Karpas-422 (cell line): ENCODE measurements around the gene NAA15. TPM values are rescaled to one million over a fixed set of nuclear protein-coding genes. Genes with fewer than 3 reads are reported as not detected.
"Not testable (repeated sequence)": the region's sequence is repeated elsewhere in the genome, so short reads cannot be mapped to it uniquely, and the experiment has no call there.

Source experiments
- DNase-seq: peaks from one replicate; pipeline ENCODE4 v3.0.0-alpha.2; 2015
- H2AFZ ChIP-seq: fragments of 200-600 bp; sonication (generic); 2 replicates; pipeline ENCODE4 v1.6.1; 2014; ENCODE audit warnings: antibody characterized with exemption, low read length, mixed read lengths
- H3K27ac ChIP-seq: fragments of 200-600 bp; sonication (generic); 2 replicates; pipeline ENCODE4 v1.5.1; 2014; ENCODE audit warnings: mild to moderate bottlenecking, low read length, moderate library complexity
- H3K27me3 ChIP-seq: fragments of 200-600 bp; sonication (generic); 2 replicates; pipeline ENCODE4 v1.6.1; 2014; ENCODE audit warnings: low read length, mixed read lengths
- H3K36me3 ChIP-seq: fragments of 200-600 bp; sonication (generic); 2 replicates; pipeline ENCODE4 v1.6.1; 2014; ENCODE audit warnings: low read length, mixed read lengths; ENCODE audit not compliant: insufficient read depth
- H3K4me1 ChIP-seq: fragments of 200-600 bp; sonication (generic); 2 replicates; pipeline ENCODE4 v1.6.1; 2014; ENCODE audit warnings: mild to moderate bottlenecking, low read length, mixed read lengths
- H3K4me2 ChIP-seq: fragments of 200-600 bp; sonication (generic); 2 replicates; pipeline ENCODE4 v1.6.1; 2014; ENCODE audit warnings: low read length, low read depth, mild to moderate bottlenecking; ENCODE audit not compliant: poor library complexity, severe bottlenecking
- H3K4me3 ChIP-seq: fragments of 200-600 bp; sonication (generic); 2 replicates; pipeline ENCODE4 v1.5.1; 2014; ENCODE audit warnings: mild to moderate bottlenecking, antibody characterized with exemption, low read length, mixed read lengths
- H3K79me2 ChIP-seq: fragments of 200-600 bp; sonication (generic); 2 replicates; pipeline ENCODE4 v1.6.1; 2014; ENCODE audit warnings: mild to moderate bottlenecking, low read length, mixed read lengths
- H3K9ac ChIP-seq: fragments of 200-600 bp; sonication (generic); 2 replicates; pipeline ENCODE4 v1.6.0; 2014; ENCODE audit warnings: low read length
- H3K9me2 ChIP-seq: fragments of 200-600 bp; sonication (generic), shearing (Covaris generic); replicated peaks from 2 replicates; pipeline ENCODE4 v1.6.0; 2014; ENCODE audit warnings: mild to moderate bottlenecking, low read length, moderate library complexity; ENCODE audit not compliant: insufficient read depth
- H3K9me3 ChIP-seq: fragments of 300-700, 200-600 bp; sonication (generic); 2 replicates; pipeline ENCODE4 v1.6.1; 2014; ENCODE audit warnings: low read length, mixed read lengths
- H4K20me1 ChIP-seq: fragments of 200-600 bp; sonication (generic); 2 replicates; pipeline ENCODE4 v1.6.1; 2014; ENCODE audit warnings: mild to moderate bottlenecking, antibody characterized with exemption, low read length, low read depth; ENCODE audit not compliant: insufficient read depth
- total RNA-seq: library from RNA; depleted of rRNA; stranded (reverse); fragments of >200 nt; shearing (Covaris generic); gene quantifications from 2 replicates; pipeline ENCODE4 v1.2.3, GENCODE V29; 2014; ENCODE audit warnings: low replicate concordance

Gene NAA15
- total RNA-seq, 1 experiment from 2014 or later = 44.3 TPM

GRCh38 chr4:139457318-139457717, 156.0 kb downstream of the NAA15 start:
- Histone ChIP-seq H3K9me3 (no peaks in the 10 kb centered on the region), H3K9ac (no peak overlapping the region), H3K4me1 (peaks cover 52% of the 10 kb centered on the region), H3K27me3 (no peaks in the 10 kb centered on the region), H3K4me2 (peak overlapping the region; percentile 94), H3K27ac (no peak overlapping the region), H3K79me2 (peaks cover 88% of the 10 kb centered on the region), H3K9me2 (no peaks in the 10 kb centered on the region), H3K36me3 (peaks cover 8% of the 10 kb centered on the region; the same call in 1 of the 2 replicates), H3K4me3 (peak overlapping the region; percentile 97; the same call in 1 of the 2 replicates), H2AFZ (no peak overlapping the region), H4K20me1 (no peaks in the 10 kb centered on the region; the same call in 1 of the 2 replicates)
- no peak for DNase-seq

- Histone ChIP-seq H3K4me2 (peak overlapping the region; percentile 94), H3K9ac (no peak overlapping the region; the same call in 1 of the 2 replicates), H3K4me3 (no peak overlapping the region), H2AFZ (no peak overlapping the region), H3K27me3 (no peaks in the 10 kb centered on the region), H3K27ac (0 out of 2 replicates have a peak overlapping the region, but pooled peaks have one; percentile 2), H4K20me1 (no peaks in the 10 kb centered on the region; the same call in 1 of the 2 replicates), H3K9me2 (no peaks in the 10 kb centered on the region), H3K36me3 (peaks cover 10% of the 10 kb centered on the region; the same call in 1 of the 2 replicates), H3K9me3 (no peaks in the 10 kb centered on the region), H3K79me2 (peaks cover 94% of the 10 kb centered on the region), H3K4me1 (peaks cover 46% of the 10 kb centered on the region)
- DNase-seq = no peak
These were observed 157.2 kb downstream of the NAA15 start for GRCh38 chr4:139458543-139458942.

- DNase-seq = no peak
- H3K9me2 ChIP-seq = no peaks in the 10 kb centered on the region
- no peaks in the 10 kb centered on the region for H3K27me3 ChIP-seq
- H4K20me1 ChIP-seq = no peaks in the 10 kb centered on the region; the same call in 1 of the 2 replicates
- peak overlapping the region; percentile 94 for H3K4me2 ChIP-seq
- H3K36me3 ChIP-seq = peaks cover 10% of the 10 kb centered on the region; the same call in 1 of the 2 replicates
- H3K9me3 ChIP-seq = no peaks in the 10 kb centered on the region
- H2AFZ ChIP-seq = no peak overlapping the region
- peaks cover 46% of the 10 kb centered on the region for H3K4me1 ChIP-seq
- peaks cover 99% of the 10 kb centered on the region for H3K79me2 ChIP-seq
- 0 out of 2 replicates have a peak overlapping the region, but pooled peaks have one; percentile 8 for H3K27ac ChIP-seq
- no peak overlapping the region for H3K9ac ChIP-seq
- H3K4me3 ChIP-seq = no peak overlapping the region
These were observed 157.7 kb downstream of the NAA15 start for GRCh38 chr4:139458999-139459398.

- Histone ChIP-seq H3K36me3 (peaks cover 10% of the 10 kb centered on the region; the same call in 1 of the 2 replicates), H4K20me1 (no peaks in the 10 kb centered on the region), H3K27me3 (no peaks in the 10 kb centered on the region), H3K79me2 (peaks cover 93% of the 10 kb centered on the region), H3K4me3 (no peak overlapping the region), H3K9me2 (no peaks in the 10 kb centered on the region), H3K4me2 (no peak overlapping the region), H3K9me3 (no peaks in the 10 kb centered on the region), H3K9ac (no peak overlapping the region), H3K4me1 (peaks cover 39% of the 10 kb centered on the region), H3K27ac (no peak overlapping the region), H2AFZ (no peak overlapping the region)
- no peak for DNase-seq
These were observed 159.3 kb downstream of the NAA15 start for GRCh38 chr4:139460565-139460964.

- Histone ChIP-seq H3K79me2 (peaks cover 93% of the 10 kb centered on the region), H3K27ac (no peak overlapping the region), H3K36me3 (peaks cover 10% of the 10 kb centered on the region; the same call in 1 of the 2 replicates), H3K4me3 (no peak overlapping the region), H3K27me3 (no peaks in the 10 kb centered on the region), H3K9me2 (no peaks in the 10 kb centered on the region), H3K4me1 (peaks cover 33% of the 10 kb centered on the region), H4K20me1 (no peaks in the 10 kb centered on the region), H3K9me3 (no peaks in the 10 kb centered on the region), H3K4me2 (no peak overlapping the region), H2AFZ (no peak overlapping the region), H3K9ac (no peak overlapping the region)
- no peak for DNase-seq
These were observed 159.8 kb downstream of the NAA15 start for GRCh38 chr4:139461022-139461628.

GRCh38 chr4:139464512-139464911, 163.2 kb downstream of the NAA15 start:
- not testable (repeated sequence) for H3K4me3 ChIP-seq, H2AFZ ChIP-seq, H3K9me3 ChIP-seq, H3K9me2 ChIP-seq, DNase-seq, H3K4me2 ChIP-seq, H3K4me1 ChIP-seq, H4K20me1 ChIP-seq, H3K27me3 ChIP-seq, H3K9ac ChIP-seq, H3K36me3 ChIP-seq, H3K27ac ChIP-seq
- H3K79me2 ChIP-seq = peaks cover 93% of the 10 kb centered on the region

- no peaks in the 10 kb centered on the region for H3K4me1 ChIP-seq
- H3K4me2 ChIP-seq = no peak overlapping the region
- H4K20me1 ChIP-seq = no peaks in the 10 kb centered on the region
- peaks cover 93% of the 10 kb centered on the region for H3K79me2 ChIP-seq
- H3K27me3 ChIP-seq = no peaks in the 10 kb centered on the region
- H3K9me2 ChIP-seq = no peaks in the 10 kb centered on the region
- no peak overlapping the region for H3K4me3 ChIP-seq
- no peak overlapping the region for H2AFZ ChIP-seq
- H3K9me3 ChIP-seq = peaks cover 2% of the 10 kb centered on the region; the same call in 1 of the 2 replicates
- H3K9ac ChIP-seq = no peak overlapping the region
- no peak for DNase-seq
- H3K36me3 ChIP-seq = peaks cover 6% of the 10 kb centered on the region; the same call in 1 of the 2 replicates
- H3K27ac ChIP-seq = no peak overlapping the region
These were observed 164.6 kb downstream of the NAA15 start for GRCh38 chr4:139465922-139466321.

GRCh38 chr4:139468756-139469155, 167.5 kb downstream of the NAA15 start:
- H3K9me3 ChIP-seq, H3K9me2 ChIP-seq, DNase-seq, H3K4me1 ChIP-seq, H4K20me1 ChIP-seq, H3K27ac ChIP-seq, H3K27me3 ChIP-seq, H3K4me3 ChIP-seq, H2AFZ ChIP-seq, H3K9ac ChIP-seq, H3K4me2 ChIP-seq: not testable (repeated sequence)
- H3K79me2 ChIP-seq = peaks cover 86% of the 10 kb centered on the region
- H3K36me3 ChIP-seq = peaks cover 22% of the 10 kb centered on the region
